ENCODE measurements around the gene ILKAP. TPM values are rescaled to one million over a fixed set of nuclear protein-coding genes. Genes with fewer than 3 reads are reported as not detected.
A peak's percentile ranks its signal among the peaks of the same experiment; 100 is the strongest.

ILKAP gene
- total RNA-seq, 1 experiment from 2014 or later, result 44.3 TPM

GRCh38 chr2:238138331-238139195 is 64.9 kb downstream of the ILKAP start, which contains the start of gene KLHL30:
Gene KLHL30, plus strand, starts transcription at chr2:238138668. Its CDS starts 2,087 bp downstream, at chr2:238140755.
- DNase-seq (ENCODE audit: low read depth), result no peak

GRCh38 chr2:238137885-238138284 is 65.6 kb downstream of the ILKAP start:
- no peak for DNase-seq (ENCODE audit: low read depth)

- peak; percentile 52 for DNase-seq (ENCODE audit: low read depth)
These were observed 66.5 kb downstream of the ILKAP start for GRCh38 chr2:238136820-238137537.

GRCh38 chr2:238135601-238136150 is 67.8 kb downstream of the ILKAP start:
- DNase-seq (ENCODE audit: low read depth), result no peak

GRCh38 chr2:238134393-238134785 is 69.1 kb downstream of the ILKAP start:
- no peak for DNase-seq (ENCODE audit: low read depth)

- no peak for DNase-seq (ENCODE audit: low read depth)
These were observed 69.7 kb downstream of the ILKAP start for GRCh38 chr2:238133499-238134392.

- DNase-seq (ENCODE audit: low read depth), result no peak
These were observed 70.7 kb downstream of the ILKAP start for GRCh38 chr2:238132463-238133450.

GRCh38 chr2:238131761-238132462 is 71.6 kb downstream of the ILKAP start:
- no peak for DNase-seq (ENCODE audit: low read depth)

- DNase-seq (ENCODE audit: low read depth), result no peak
These were observed 72.5 kb downstream of the ILKAP start for GRCh38 chr2:238130696-238131628.

- DNase-seq (ENCODE audit: low read depth), result no peak
These were observed 73.3 kb downstream of the ILKAP start for GRCh38 chr2:238130111-238130695.

GRCh38 chr2:238129166-238130010 is 74.1 kb downstream of the ILKAP start:
- DNase-seq (ENCODE audit: low read depth), result no peak

GRCh38 chr2:238128534-238129001 is 74.9 kb downstream of the ILKAP start:
- no peak for DNase-seq (ENCODE audit: low read depth)

- no peak for DNase-seq (ENCODE audit: low read depth)
These were observed 75.4 kb downstream of the ILKAP start for GRCh38 chr2:238128061-238128440.

GRCh38 chr2:238127165-238128060 is 76.1 kb downstream of the ILKAP start:
- peak; percentile 68 for DNase-seq (ENCODE audit: low read depth)

- no peak for DNase-seq (ENCODE audit: low read depth)
These were observed 76.7 kb downstream of the ILKAP start for GRCh38 chr2:238126775-238127164.

- no peak for DNase-seq (ENCODE audit: low read depth)
These were observed 77.2 kb downstream of the ILKAP start for GRCh38 chr2:238126338-238126737.
